Thoracic aorta (tissue), 2 donors: Measurements from ENCODE around the gene PLSCR5. TPM values are rescaled to one million over a fixed set of nuclear protein-coding genes. Genes with fewer than 3 reads are reported as not detected.
A peak's percentile ranks its signal among the peaks of the same experiment; 100 is the strongest.

Experiments used
- ATAC-seq: fragments of 150-250 bp; one replicate; pipeline ENCODE4 v1.8.0; 2017; ENCODE audit warnings: low read depth; ENCODE audit not compliant: insufficient number of reproducible peaks, low FRiP score
- DNase-seq: peaks from one replicate; pipeline ENCODE4 v3.0.0-alpha.2; 2020; ENCODE audit warnings: low spot score
- H3K27ac ChIP-seq, 2 donors: fragments of 200-600 bp; sonication (generic); 1 replicate in 1 of 2; 2 replicates in 1 of 2; pipeline ENCODE4 v1.5.1; 2016; ENCODE audit warnings: mild to moderate bottlenecking in 2 of 2, moderate library complexity in 2 of 2
- H3K27me3 ChIP-seq: fragments of 200-600 bp; sonication (generic); replicated peaks from 2 replicates; pipeline ENCODE4 v1.6.0; 2016; ENCODE audit warnings: mild to moderate bottlenecking; ENCODE audit not compliant: insufficient read depth
- H3K36me3 ChIP-seq: fragments of 200-600 bp; sonication (generic); one replicate; pipeline ENCODE4 v1.5.1; 2016
- H3K4me1 ChIP-seq, 2 donors: fragments of 200-600 bp; sonication (generic); 1 replicate in 1 of 2; 2 replicates in 1 of 2; pipeline versions ENCODE4 v1.5.1 to v1.6.0; 2016; ENCODE audit warnings: low read depth in 2 of 2, mild to moderate bottlenecking in 1 of 2; ENCODE audit not compliant: control insufficient read depth in 1 of 2
- H3K4me3 ChIP-seq: fragments of 200-600 bp; sonication (generic); 2 replicates; pipeline ENCODE4 v1.5.1; 2016; ENCODE audit warnings: mild to moderate bottlenecking
- H3K9me3 ChIP-seq: fragments of 200-600 bp; sonication (generic); 2 replicates; pipeline ENCODE4 v1.5.1; 2016
- CTCF ChIP-seq: fragments of 200-600 bp; sonication (generic); IDR thresholded peaks from one replicate; pipeline ENCODE4 v1.5.1; 2019; ENCODE audit warnings: antibody characterized with exemption
- total RNA-seq, 2 donors: library from RNA; depleted of rRNA; stranded (reverse); fragments of >200 nt; gene quantifications; one replicate each; pipeline versions ENCODE4 v1.1.0 to v1.2.3, GENCODE V29; 2016

The PLSCR5 gene
- total RNA-seq, 2 donors from 2014 or later, result not detected

GRCh38 chr3:146589899-146590508 lies 15.1 kb downstream of the PLSCR5 start:
- DNase-seq (no peak), ATAC-seq (no peak)
- peak; percentile 42 for TF ChIP-seq CTCF
- H3K9me3 ChIP-seq, result no peaks in the 10 kb centered on the region
- no peaks in the 10 kb centered on the region for H3K27me3 ChIP-seq
- no peak overlapping the region for H3K4me3 ChIP-seq
- H3K4me1 ChIP-seq, result no peaks in the 10 kb centered on the region
- H3K27ac ChIP-seq, result no peak overlapping the region
- H3K36me3 ChIP-seq, result no peaks in the 10 kb centered on the region

GRCh38 chr3:146585156-146585555 lies 20.0 kb downstream of the PLSCR5 start:
- Histone ChIP-seq H3K27ac (no peak overlapping the region), H3K36me3 (no peaks in the 10 kb centered on the region), H3K9me3 (no peaks in the 10 kb centered on the region), H3K4me3 (no peak overlapping the region), H3K27me3 (no peaks in the 10 kb centered on the region), H3K4me1 (no peaks in the 10 kb centered on the region)
- DNase-seq, result no peak
- no peak for ATAC-seq
- no peak for TF ChIP-seq CTCF

GRCh38 chr3:146581951-146582467 lies 23.1 kb downstream of the PLSCR5 start:
- H3K27me3 ChIP-seq, result no peaks in the 10 kb centered on the region
- no peaks in the 10 kb centered on the region for H3K4me1 ChIP-seq
- no peak for DNase-seq
- no peaks in the 10 kb centered on the region for H3K9me3 ChIP-seq
- no peaks in the 10 kb centered on the region for H3K36me3 ChIP-seq
- no peak overlapping the region for H3K4me3 ChIP-seq
- no peak overlapping the region for H3K27ac ChIP-seq
- ATAC-seq, result no peak
- no peak for TF ChIP-seq CTCF

DNA sequence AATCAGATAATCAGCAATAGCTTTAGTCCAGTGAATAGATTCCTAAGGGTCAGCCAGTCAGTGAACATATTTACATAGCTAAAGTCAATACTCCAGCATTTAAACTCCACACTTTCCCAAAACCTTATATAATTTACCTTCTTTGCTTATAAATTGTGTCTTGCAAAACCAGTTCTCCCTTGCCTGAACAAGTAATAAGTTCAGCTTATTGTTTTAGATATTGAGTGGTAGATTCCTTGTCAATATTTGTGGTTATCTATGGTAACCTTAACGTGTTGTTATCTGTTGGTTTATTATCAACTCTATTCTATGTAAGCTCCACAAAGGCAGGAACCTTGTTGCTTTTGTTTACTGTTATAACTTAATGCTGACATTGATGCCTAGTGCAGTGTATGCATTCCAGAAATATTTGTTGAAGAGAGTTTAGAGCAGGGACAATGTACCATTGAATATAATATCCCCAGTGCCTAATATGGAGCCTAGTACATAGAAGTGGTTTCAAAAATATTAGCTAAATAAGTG lies 24.0 kb downstream of the PLSCR5 start:
- H3K27me3 ChIP-seq, result no peaks in the 10 kb centered on the region
- ATAC-seq (no peak), DNase-seq (no peak)
- no peak for TF ChIP-seq CTCF
- no peaks in the 10 kb centered on the region for H3K36me3 ChIP-seq
- no peak overlapping the region for H3K4me3 ChIP-seq
- H3K9me3 ChIP-seq, result no peaks in the 10 kb centered on the region
- no peaks in the 10 kb centered on the region for H3K4me1 ChIP-seq
- H3K27ac ChIP-seq, result no peak overlapping the region

DNA sequence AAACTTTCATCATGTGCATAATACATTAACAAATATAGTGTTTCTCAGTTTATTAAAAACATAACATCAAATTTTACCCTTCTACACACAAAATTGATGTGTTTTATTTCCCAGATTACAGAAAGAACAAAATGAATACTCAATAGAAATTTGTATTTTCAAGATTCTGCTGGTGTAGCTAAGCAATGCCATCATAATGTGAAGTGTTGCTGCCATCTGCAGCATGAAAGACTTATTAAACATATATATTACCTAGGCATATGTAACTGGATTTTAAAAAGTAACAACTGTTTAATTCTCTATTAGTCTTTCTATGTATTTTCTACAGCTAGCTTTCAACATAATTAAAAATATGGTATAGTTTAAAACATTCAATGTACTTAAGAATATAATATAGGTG lies 27.5 kb downstream of the PLSCR5 start:
- Histone ChIP-seq H3K27me3 (no peaks in the 10 kb centered on the region), H3K4me1 (no peaks in the 10 kb centered on the region), H3K36me3 (no peaks in the 10 kb centered on the region), H3K27ac (no peak overlapping the region), H3K4me3 (no peak overlapping the region), H3K9me3 (no peaks in the 10 kb centered on the region)
- no peak for DNase-seq
- no peak for ATAC-seq
- TF ChIP-seq CTCF, result peak; percentile 24
